Measurements from ENCODE around the gene SERGEF. TPM values are rescaled to one million over a fixed set of nuclear protein-coding genes. Genes with fewer than 3 reads are reported as not detected.

SERGEF gene
- total RNA-seq, 1 donor from 2014 or later = 15.4 TPM

DNA sequence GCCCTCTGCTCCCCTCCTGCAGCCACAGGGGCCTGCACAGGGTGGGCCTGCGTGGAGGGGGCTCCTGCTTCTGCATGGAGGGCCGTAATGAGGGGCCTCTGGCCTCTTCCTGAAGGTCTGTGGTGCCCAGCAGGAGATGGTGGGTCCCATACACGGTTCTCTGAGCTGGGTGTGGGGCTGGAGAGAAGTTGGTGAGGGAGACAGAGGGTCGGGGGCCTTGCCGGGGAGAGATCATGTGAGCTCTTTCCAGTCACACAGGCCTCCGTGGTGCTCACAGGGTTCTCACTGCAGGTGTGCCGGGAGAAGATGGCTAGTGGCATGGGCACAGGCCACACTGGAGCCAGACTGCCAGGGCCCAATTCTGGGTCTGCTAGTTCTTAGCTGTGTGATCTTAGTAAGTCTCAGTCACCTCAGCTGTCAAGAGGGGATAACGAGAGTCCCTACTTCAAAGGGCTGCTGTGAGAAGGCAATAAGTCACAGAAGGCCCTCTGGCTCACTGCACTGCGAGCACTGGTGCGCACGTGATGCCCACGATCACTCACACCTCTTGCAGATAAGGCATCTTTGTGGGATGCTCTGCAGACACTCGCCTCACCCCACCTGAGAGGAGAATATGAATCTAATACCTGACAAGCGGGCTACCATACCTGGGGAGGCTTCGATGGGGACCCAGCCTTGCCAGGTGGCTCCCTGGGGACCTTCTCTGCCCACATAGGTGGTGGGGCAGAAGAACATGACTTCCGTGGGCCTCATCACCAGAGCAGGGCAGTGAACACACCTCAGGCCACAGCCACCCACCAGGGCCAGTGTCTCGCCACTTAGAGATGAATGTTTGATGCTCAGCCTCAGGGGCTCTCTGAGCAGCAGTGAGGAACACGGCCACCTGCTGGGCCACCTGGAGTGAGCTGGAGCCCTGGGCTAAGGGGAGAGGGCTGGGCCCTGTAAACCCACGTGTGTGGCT lies 263.8 kb downstream of the SERGEF start:
- DNase-seq (no peak), ATAC-seq (no peak)
- intact Hi-C loops (cut with micrococcal nuclease) = no loop called here

GRCh38 chr11:17748044-17748443 lies 264.8 kb downstream of the SERGEF start:
- DNase-seq (no peak), ATAC-seq (no peak)
- intact Hi-C loops (cut with micrococcal nuclease) = no loop called here

GRCh38 chr11:17747131-17747955 lies 265.5 kb downstream of the SERGEF start:
- intact Hi-C loops (cut with micrococcal nuclease) = no loop called here
- DNase-seq (no peak), ATAC-seq (no peak)

- intact Hi-C loops (cut with micrococcal nuclease) = no loop called here
- ATAC-seq (no peak), DNase-seq (no peak)
Measured at GRCh38 chr11:17746096-17746495, 266.8 kb downstream of the SERGEF start.

GRCh38 chr11:17745023-17745772 lies 267.6 kb downstream of the SERGEF start:
- intact Hi-C loops (cut with micrococcal nuclease) = no loop called here
- ATAC-seq (no peak), DNase-seq (no peak)

GRCh38 chr11:17744151-17744940 lies 268.5 kb downstream of the SERGEF start:
- intact Hi-C loops (cut with micrococcal nuclease) = no loop called here
- no peak for ATAC-seq
- DNase-seq = no peak

DNA sequence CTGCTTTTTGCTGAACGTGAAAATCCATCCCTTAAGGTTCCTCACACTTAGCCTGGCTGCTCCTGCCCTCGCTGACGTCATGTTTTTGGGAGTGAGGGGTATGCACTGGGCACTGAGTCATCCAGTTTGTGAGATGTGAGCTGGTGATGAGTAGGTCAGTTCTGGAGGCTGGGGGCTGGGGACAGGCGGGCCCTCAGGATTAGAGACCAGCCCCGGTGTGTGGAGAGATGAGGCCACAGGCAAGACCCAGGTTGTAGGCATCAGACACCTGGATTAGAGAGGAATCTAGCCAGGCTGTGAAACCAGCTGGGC lies 269.1 kb downstream of the SERGEF start:
- intact Hi-C loops (cut with micrococcal nuclease) = no loop called here
- ATAC-seq (no peak), DNase-seq (no peak)

DNA sequence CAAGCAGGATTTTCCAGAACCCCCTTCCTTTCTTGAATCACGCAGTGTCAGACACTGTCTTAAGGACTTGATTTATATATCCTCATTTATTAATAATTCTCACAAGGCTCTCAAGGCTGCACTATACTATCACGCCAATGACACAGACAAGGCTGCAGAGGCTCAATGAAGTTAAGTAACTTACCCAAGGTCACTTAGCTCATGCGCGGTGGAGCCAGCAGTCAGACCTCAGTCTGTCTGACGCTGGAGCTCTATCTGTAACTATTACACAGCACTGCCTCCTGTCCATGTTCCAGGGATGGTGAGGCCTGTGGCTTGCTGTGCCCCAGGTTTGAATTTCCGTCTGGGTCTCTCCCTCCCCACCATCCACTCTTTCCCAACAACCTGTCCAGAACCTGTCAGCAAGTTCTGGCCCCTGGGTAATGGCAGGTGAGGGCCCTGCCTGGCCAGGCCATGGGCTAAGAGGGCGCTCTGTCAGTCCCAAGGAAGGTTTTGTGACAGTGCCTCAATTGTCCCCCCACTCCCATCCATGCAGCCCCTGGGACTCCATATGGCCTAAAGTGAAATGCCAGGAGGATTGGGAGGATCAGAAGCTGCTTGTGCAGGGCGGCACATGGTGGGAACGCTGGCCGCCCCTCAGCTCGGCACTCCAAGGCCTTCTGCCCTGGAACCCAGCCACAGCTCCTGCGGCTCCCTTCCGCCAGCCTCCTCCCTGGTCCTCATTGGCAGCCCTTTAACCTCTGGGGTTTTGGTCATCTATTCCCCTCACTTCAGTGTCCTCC lies 269.6 kb downstream of the SERGEF start:
- ATAC-seq (no peak), DNase-seq (no peak)
- intact Hi-C loops (cut with micrococcal nuclease) = no loop called here

- intact Hi-C loops (cut with micrococcal nuclease) = no loop called here
- ATAC-seq (no peak), DNase-seq (no peak)
Measured at GRCh38 chr11:17742019-17742418, 270.8 kb downstream of the SERGEF start.

GRCh38 chr11:17741487-17741886 lies 271.4 kb downstream of the SERGEF start:
- intact Hi-C loops (cut with micrococcal nuclease) = no loop called here
- no peak for DNase-seq
- ATAC-seq = no peak

DNA sequence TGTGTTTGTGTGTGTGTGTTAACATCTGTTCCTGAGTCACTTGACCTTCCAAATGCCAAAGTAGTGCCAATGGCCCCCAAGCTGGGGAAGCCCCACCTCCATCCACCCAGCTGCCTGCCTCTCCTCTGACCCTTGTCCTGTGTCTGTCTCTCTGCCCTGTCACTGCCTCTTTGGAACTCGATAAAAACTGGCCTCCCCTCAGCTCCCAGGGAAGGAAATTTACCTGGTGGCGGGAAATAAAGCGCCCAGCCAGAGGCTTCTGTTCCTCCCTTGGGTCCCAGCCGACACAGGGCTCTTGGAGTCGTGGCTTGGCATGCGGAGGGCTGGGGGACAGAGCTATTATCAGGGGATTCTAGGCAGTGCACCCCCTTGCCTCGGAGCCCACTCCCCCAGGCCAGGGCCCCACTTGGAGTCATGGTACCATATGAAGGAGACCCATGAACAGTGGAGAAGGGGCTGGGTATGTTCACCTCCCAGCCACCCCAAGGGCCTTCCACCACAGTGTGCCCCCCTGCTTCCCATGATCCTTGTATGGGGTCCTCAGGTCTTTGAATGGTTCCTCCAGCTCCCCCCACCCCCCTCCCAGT lies 272.1 kb downstream of the SERGEF start:
- DNase-seq (no peak), ATAC-seq (no peak)
- intact Hi-C loops (cut with micrococcal nuclease) = no loop called here

DNA sequence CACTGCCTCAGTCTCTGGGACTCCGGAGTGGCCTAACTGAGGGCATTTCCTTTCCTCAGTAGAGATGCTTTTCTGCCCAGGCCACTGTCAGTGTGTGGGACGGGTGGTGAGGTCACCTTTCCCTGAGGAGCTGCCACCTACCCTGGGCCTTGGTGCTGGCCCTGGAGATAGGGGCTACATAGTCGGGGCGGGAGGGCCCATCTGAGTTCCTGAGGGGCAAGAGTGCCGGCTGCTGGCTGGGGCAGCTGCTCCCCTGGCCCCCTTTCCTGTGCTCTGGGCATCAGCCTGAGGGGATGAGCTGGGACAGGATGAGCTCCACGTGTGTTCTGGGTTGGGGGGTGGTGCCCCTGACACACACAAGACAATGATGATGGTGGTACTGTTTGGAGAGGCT lies 272.9 kb downstream of the SERGEF start:
- DNase-seq (no peak), ATAC-seq (no peak)
- intact Hi-C loops (cut with micrococcal nuclease) = no loop called here

DNA sequence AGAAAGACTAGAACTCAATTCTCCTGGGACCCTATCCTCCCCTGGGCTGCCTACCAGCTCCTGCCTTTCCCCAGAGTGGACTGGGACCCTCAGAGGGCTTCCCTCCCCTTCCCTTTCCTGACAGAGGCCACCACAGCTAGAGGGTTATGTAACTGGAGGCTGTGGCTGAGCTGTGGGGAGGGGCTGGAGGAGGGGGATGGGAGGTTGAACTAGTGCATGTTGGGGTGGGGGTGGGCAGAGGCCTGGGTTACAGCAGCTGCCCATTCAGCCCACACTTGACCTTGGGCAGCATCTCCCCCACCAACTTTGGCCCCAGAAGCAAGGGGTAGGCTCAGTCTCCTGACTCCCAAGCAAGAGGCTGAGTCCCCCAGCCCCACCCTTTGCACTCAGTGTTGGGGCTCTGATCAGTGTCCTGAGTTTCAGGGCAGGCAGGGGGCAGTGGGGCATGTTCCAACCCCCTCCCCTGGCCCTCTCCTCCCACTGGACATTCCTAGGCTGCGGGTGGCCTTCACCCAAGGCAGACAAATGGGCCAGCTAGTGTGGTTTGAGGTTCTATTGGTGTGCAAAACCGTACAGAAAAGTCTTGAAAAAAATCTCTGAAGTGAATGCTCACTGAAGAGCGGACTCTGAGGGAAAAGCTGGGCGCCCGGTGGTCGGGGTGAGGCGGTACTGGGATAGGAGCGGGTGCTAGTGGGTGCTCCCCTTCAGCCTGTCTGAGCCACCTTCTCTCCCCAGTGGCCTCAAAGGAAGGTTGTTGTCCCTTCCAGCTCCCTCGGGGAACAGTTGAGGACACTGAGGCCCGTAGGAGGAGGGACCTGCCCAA lies 274.5 kb downstream of the SERGEF start:
- intact Hi-C loops (cut with micrococcal nuclease) = no loop called here
- DNase-seq (no peak), ATAC-seq (no peak)
